H1 (cell line): ENCODE results near the gene ARMC9. TPM values are rescaled to one million over a fixed set of nuclear protein-coding genes. Genes with fewer than 3 reads are reported as not detected.

Experiments
- CTCF ChIA-PET: fragments of 300-600 bp; sonication (Branson Sonifier 250); formaldehyde crosslinking; loops from one replicate; lab custom pipeline; 2021; ENCODE audit not compliant: partially characterized antibody; lab: Charles Lee
- POLR2A ChIA-PET: fragments of 300-600 bp; sonication (Branson Sonifier 250); formaldehyde crosslinking; loops from one replicate; lab custom pipeline; 2021; ENCODE audit warnings: inconsistent platforms; ENCODE audit not compliant: partially characterized antibody; lab: Charles Lee
- DNase-seq, 2 experiments: peaks; one replicate each; pipeline versions ENCODE4 v3.0.0 to v3.0.0-alpha.2; 2010 to 2022; ENCODE audit warnings: low spot score in 2 of 2, low read depth in 1 of 2, mixed read lengths in 1 of 2
- FAIRE-seq: peaks from 2 replicates; lab custom pipeline; 2011; peaks lifted over from hg19 to GRCh38; lab: Jason Lieb, UNC
- H2AFZ ChIP-seq: 2 replicates; pipeline ENCODE4 v1.8.1; 2012; ENCODE audit warnings: low read length, inconsistent platforms
- H2AK5ac ChIP-seq: 2 replicates; pipeline ENCODE4 v1.6.1; 2013; ENCODE audit warnings: low read depth, low read length
- H2BK120ac ChIP-seq: replicated peaks from 2 replicates; pipeline ENCODE3; 2013; ENCODE audit warnings: low read depth, low read length, inconsistent platforms
- H2BK12ac ChIP-seq: 2 replicates; pipeline ENCODE4 v1.6.1; 2013; ENCODE audit warnings: low read depth, low read length
- H2BK15ac ChIP-seq: 2 replicates; pipeline ENCODE4 v1.6.1; 2013; ENCODE audit warnings: low read length
- H2BK20ac ChIP-seq: 2 replicates; pipeline ENCODE4 v1.6.1; 2013; ENCODE audit warnings: low read length
- H2BK5ac ChIP-seq: 2 replicates; pipeline ENCODE4 v1.6.1; 2013; ENCODE audit warnings: low read depth, low read length
- H3K14ac ChIP-seq: 2 replicates; pipeline ENCODE4 v1.6.1; 2013; ENCODE audit warnings: inconsistent platforms; ENCODE audit not compliant: insufficient read length
- H3K18ac ChIP-seq: 2 replicates; pipeline ENCODE4 v1.6.1; 2013; ENCODE audit warnings: low read length; ENCODE audit errors: extremely low read depth
- H3K23ac ChIP-seq: 2 replicates; pipeline ENCODE4 v1.6.1; 2013; ENCODE audit warnings: inconsistent platforms; ENCODE audit not compliant: insufficient read length
- H3K23me2 ChIP-seq: 2 replicates; pipeline ENCODE4 v1.6.1; 2013; ENCODE audit warnings: low read depth, low read length
- H3K27ac ChIP-seq: 2 replicates; pipeline ENCODE4 v1.6.1; 2011; ENCODE audit warnings: low read depth, low read length, inconsistent platforms
- H3K27me3 ChIP-seq, 4 experiments: replicated peaks in 1 of 4; 1 replicate in 1 of 4; 2 replicates in 3 of 4; pipeline versions ENCODE4 v1.6.1 to v1.8.1; 2011 to 2013; ENCODE audit warnings: low read length in 3 of 4, mild to moderate bottlenecking in 3 of 4, inconsistent platforms in 2 of 4, mixed read lengths in 2 of 4, moderate library complexity in 1 of 4; ENCODE audit not compliant: control insufficient read depth in 3 of 4, insufficient read depth in 3 of 4; ENCODE audit errors: extremely low read depth in 1 of 4
- H3K36me3 ChIP-seq, 4 experiments: 2 replicates each; pipeline versions ENCODE4 v1.6.1 to v1.8.1; 2011 to 2013; ENCODE audit warnings: mild to moderate bottlenecking in 4 of 4, low read length in 3 of 4, moderate library complexity in 2 of 4, control low read depth in 1 of 4, inconsistent platforms in 1 of 4; ENCODE audit not compliant: insufficient read depth in 4 of 4, control insufficient read depth in 2 of 4
- H3K4ac ChIP-seq: replicated peaks from 2 replicates; pipeline ENCODE3; 2013; ENCODE audit warnings: low read length, low read depth, mixed read lengths, inconsistent platforms; ENCODE audit not compliant: insufficient read length
- H3K4me1 ChIP-seq, 4 experiments: replicated peaks in 1 of 4; 1 replicate in 1 of 4; 2 replicates in 3 of 4; pipeline versions ENCODE4 v1.6.1 to v1.8.1; 2011 to 2013; ENCODE audit warnings: low read length in 3 of 4, inconsistent platforms in 2 of 4, mixed read lengths in 1 of 4; ENCODE audit not compliant: insufficient read depth in 4 of 4, control insufficient read depth in 3 of 4
- H3K4me2 ChIP-seq, 2 experiments: 2 replicates each; pipeline versions ENCODE4 v1.6.1 to v1.8.1; 2011 to 2013; ENCODE audit warnings: low read depth in 2 of 2, low read length in 2 of 2, control low read depth in 1 of 2, inconsistent platforms in 1 of 2, mild to moderate bottlenecking in 1 of 2; ENCODE audit not compliant: insufficient read depth in 1 of 2
- H3K4me3 ChIP-seq, 4 experiments: fragments of 200-600, 300-600 bp in 1 of 4; sonication (generic), shearing (Covaris generic), sonication (Bioruptor Twin) in 1 of 4; 2 replicates each; pipeline versions ENCODE4 v1.5.1 to v1.8.1; 2011 to 2016; ENCODE audit warnings: low read length in 4 of 4, low read depth in 3 of 4, control low read depth in 2 of 4, inconsistent platforms in 2 of 4, mild to moderate bottlenecking in 2 of 4, mixed read lengths in 1 of 4, moderate library complexity in 1 of 4; ENCODE audit not compliant: insufficient read depth in 2 of 4; ENCODE audit errors: extremely low read depth in 1 of 4
- H3K56ac ChIP-seq: replicated peaks from 2 replicates; pipeline ENCODE3; 2013; ENCODE audit warnings: low read depth, mild to moderate bottlenecking, mixed read lengths, low read length, inconsistent platforms; ENCODE audit not compliant: insufficient read length
- H3K79me1 ChIP-seq: 2 replicates; pipeline ENCODE4 v1.6.1; 2013; ENCODE audit warnings: low read depth, low read length, control low read depth
- H3K79me2 ChIP-seq, 2 experiments: 2 replicates each; pipeline versions ENCODE4 v1.6.1 to v1.8.1; 2012 to 2013; ENCODE audit warnings: low read length in 2 of 2, mild to moderate bottlenecking in 2 of 2, inconsistent platforms in 1 of 2; ENCODE audit not compliant: insufficient read depth in 2 of 2, control insufficient read depth in 1 of 2
- H3K9ac ChIP-seq, 4 experiments: replicated peaks in 1 of 4; 1 replicate in 1 of 4; 2 replicates in 3 of 4; pipeline versions ENCODE4 v1.6.1 to v1.8.1; 2011 to 2013; ENCODE audit warnings: low read depth in 3 of 4, low read length in 3 of 4, control low read depth in 2 of 4, mild to moderate bottlenecking in 2 of 4, moderate library complexity in 2 of 4, inconsistent platforms in 1 of 4; ENCODE audit errors: extremely low read depth in 1 of 4
- H3K9me3 ChIP-seq, 2 experiments: 2 replicates each; pipeline versions ENCODE4 v1.6.1 to v1.8.1; 2012 to 2013; ENCODE audit warnings: mild to moderate bottlenecking in 2 of 2, moderate library complexity in 2 of 2, control low read depth in 1 of 2, inconsistent platforms in 1 of 2, low read depth in 1 of 2, low read length in 1 of 2, mixed read lengths in 1 of 2; ENCODE audit not compliant: insufficient read depth in 2 of 2
- H4K20me1 ChIP-seq, 2 experiments: replicated peaks in 1 of 2; 2 replicates each; pipeline versions ENCODE3 to v1.8.1; 2011 to 2013; ENCODE audit warnings: inconsistent platforms in 2 of 2, low read length in 2 of 2, mild to moderate bottlenecking in 1 of 2; ENCODE audit not compliant: insufficient read depth in 2 of 2, control insufficient read depth in 1 of 2
- H4K5ac ChIP-seq: 2 replicates; pipeline ENCODE4 v1.6.1; 2013; ENCODE audit warnings: low read length, low read depth, mixed read lengths, inconsistent platforms; ENCODE audit not compliant: insufficient read length
- H4K8ac ChIP-seq: 2 replicates; pipeline ENCODE4 v1.8.0; 2013; ENCODE audit warnings: mild to moderate bottlenecking, moderate library complexity, low read length, inconsistent platforms; ENCODE audit not compliant: insufficient read depth; ENCODE audit errors: extremely low read depth
- H4K91ac ChIP-seq: replicated peaks from 2 replicates; pipeline ENCODE3; 2013; ENCODE audit warnings: low read length, mixed read lengths, inconsistent platforms; ENCODE audit not compliant: insufficient read length
- EZH2 ChIP-seq: fragments of 200-600 bp; sonication (generic); IDR thresholded peaks from 2 replicates; pipeline ENCODE4 v1.7.1; 2012; ENCODE audit warnings: low read depth, mild to moderate bottlenecking, moderate library complexity, low read length, inconsistent platforms; ENCODE audit not compliant: severe bottlenecking
- GABPA ChIP-seq: IDR thresholded peaks from 2 replicates; pipeline ENCODE4 v1.6.1; 2011; ENCODE audit warnings: mild to moderate bottlenecking, low read length, moderate library complexity, borderline replicate concordance; ENCODE audit not compliant: insufficient read depth
- TEAD4 ChIP-seq: IDR thresholded peaks from 2 replicates; pipeline ENCODE4 v1.6.1; 2012; ENCODE audit warnings: low read depth, low read length, inconsistent platforms, mixed read lengths
- ZNF274 ChIP-seq: IDR thresholded peaks from 2 replicates; pipeline ENCODE4 v1.7.0; 2012; ENCODE audit warnings: low read length, borderline replicate concordance; ENCODE audit errors: extremely low read depth
- WGBS, 2 experiments: shearing (Covaris generic) in 1 of 2; methylation state at CpG; one replicate each; pipeline versions ENCODE4 v1.1.6 to v1.1.7; 2013 to 2015; ENCODE audit warnings: low lambda C conversion rate in 2 of 2, mixed read lengths in 2 of 2, inconsistent platforms in 1 of 2, low coverage in 1 of 2, missing lambda C conversion rate in 1 of 2; ENCODE audit not compliant: insufficient replicate concordance in 2 of 2, insufficient coverage in 1 of 2, insufficient read length in 1 of 2; ENCODE audit errors: extremely low coverage in 1 of 2, missing lambda C conversion rate in 1 of 2; 5-methylcytosine and 5-hydroxymethylcytosine counted together
- polyA plus RNA-seq, 7 experiments: library from polyadenylated mRNA; depleted of rRNA in 3 of 7; stranded (reverse) in 5 of 7; unstranded in 2 of 7; fragments of >200 nt in 5 of 7; fragments of 200-250 nt in 2 of 7; gene quantifications; 1 replicate in 5 of 7; 2 replicates in 1 of 7; 4 replicates in 1 of 7; pipeline versions ENCODE4 v1.2.1 to v1.2.3, GENCODE V29; 2011 to 2013; ENCODE audit warnings: missing spikeins in 2 of 7, mixed read lengths in 2 of 7
- total RNA-seq: library from RNA; stranded (reverse); fragmentation: NEBNext Ultra II Directional; extraction: Animal tissue kit (Norgen Biotek cat#: 25700); gene quantifications from 2 replicates; pipeline ENCODE4 v1.2.1, GENCODE V29; 2021

ARMC9 gene
- total and polyA plus RNA-seq, 2 of the 8 experiments (the other 6 are each of a cell fraction or from before 2014, with no cell fraction given) = 23.2 to 36.1 TPM

GRCh38 chr2:231337807-231338759, 139.7 kb downstream of the ARMC9 start:
- Histone ChIP-seq H3K56ac (no peak overlapping the region), H3K4me3 (no peak overlapping the region), H3K9me3 (no peaks in the 10 kb centered on the region), H4K20me1 (no peaks in the 10 kb centered on the region), H3K23me2 (no peaks in the 10 kb centered on the region), H2BK20ac (no peak overlapping the region), H2BK15ac (no peak overlapping the region), H3K18ac (no peak overlapping the region), H2BK5ac (no peak overlapping the region), H3K14ac (no peak overlapping the region), H4K5ac (no peak overlapping the region), H3K79me1 (no peaks in the 10 kb centered on the region), H3K27me3 (no peaks in the 10 kb centered on the region), H3K4ac (no peak overlapping the region), H3K9ac (no peak overlapping the region), H3K27ac (no peak overlapping the region), H4K91ac (no peak overlapping the region), H3K23ac (no peak overlapping the region), H2AK5ac (no peak overlapping the region), H2AFZ (no peak overlapping the region), H3K4me2 (no peak overlapping the region), H3K36me3 (peaks cover 0 to under 1% (median 0%) of the 10 kb centered on the region in 4 experiments; a peak in 2 of 8 replicates), H3K4me1 (peaks cover 2 to 11% (median 4%) of the 10 kb centered on the region in 4 experiments; a peak in 4 of 7 replicates), H2BK120ac (no peak overlapping the region), H2BK12ac (no peak overlapping the region), H4K8ac (no peak overlapping the region), H3K79me2 (no peaks in the 10 kb centered on the region)
- CTCF ChIA-PET = interaction anchor here (1.0 to 1.5 kb wide), 6 partner anchors 17 to 114 kb away, joined by 3 to 4 read pairs (median 4); no protein-coding TSS in a partner anchor
- POLR2A ChIA-PET = interaction anchor here (1.4 kb wide), 1 partner anchor 115 kb away, joined by 3 read pairs; no protein-coding TSS in a partner anchor
- DNase-seq = no peak
- TF ChIP-seq EZH2 = no peak
- no peak for TF ChIP-seq ZNF274
- TF ChIP-seq GABPA = no peak
- 0 out of 2 replicates have a peak, but pooled peaks have one; percentile 37 for TF ChIP-seq TEAD4
- FAIRE-seq = no peak
- WGBS, 2 experiments = 95% methylated on average over 17 of the region's 18 CpGs; no CpG with 5 or more reads in 1 of the 2 experiments
